OCI-LY3 (cell line): ENCODE data around the gene STK32C.

Experiments
- H2AFZ ChIP-seq: fragments of 200-600, 300-600 bp; shearing (Covaris generic); 2 replicates; pipeline ENCODE4 v1.6.0; 2014; ENCODE audit warnings: antibody characterized with exemption, low read depth, low read length
- H3K27ac ChIP-seq: fragments of 200-600, 300-600 bp; sonication (generic); 2 replicates; pipeline ENCODE4 v1.5.1; 2014; ENCODE audit warnings: mild to moderate bottlenecking, low read length, moderate library complexity, mixed read lengths
- H3K27me3 ChIP-seq: fragments of 200-600, 300-600 bp; sonication (generic); 2 replicates; pipeline ENCODE4 v1.6.1; 2014; ENCODE audit warnings: low read depth, low read length, mixed read lengths
- H3K36me3 ChIP-seq: fragments of 200-600, 300-600 bp; sonication (generic); replicated peaks from 2 replicates; pipeline ENCODE3; 2014; ENCODE audit warnings: low read depth, low read length, mixed read lengths
- H3K4me1 ChIP-seq: fragments of 300-600, 200-600 bp; sonication (generic); 2 replicates; pipeline ENCODE4 v1.6.1; 2014; ENCODE audit warnings: low read length, mixed read lengths
- H3K4me2 ChIP-seq: fragments of 200-600, 300-600 bp; sonication (generic); 2 replicates; pipeline ENCODE4 v1.6.1; 2014; ENCODE audit warnings: low read length, mixed read lengths
- H3K4me3 ChIP-seq: fragments of 300-600, 200-600 bp; sonication (generic); 2 replicates; pipeline ENCODE4 v1.5.1; 2014; ENCODE audit warnings: antibody characterized with exemption, mild to moderate bottlenecking, low read length, moderate library complexity
- H3K79me2 ChIP-seq: fragments of 300-600, 200-600 bp; shearing (Covaris generic); 2 replicates; pipeline ENCODE4 v1.6.1; 2014; ENCODE audit warnings: mild to moderate bottlenecking, low read length, mixed read lengths
- H3K9ac ChIP-seq: fragments of 300-600, 200-600 bp; shearing (Covaris generic); 2 replicates; pipeline ENCODE4 v1.6.0; 2014; ENCODE audit warnings: mild to moderate bottlenecking, low read length, moderate library complexity
- H3K9me3 ChIP-seq: fragments of 200-600, 300-600 bp; shearing (Covaris generic); 2 replicates; pipeline ENCODE4 v1.6.1; 2014; ENCODE audit warnings: low read length, mixed read lengths; ENCODE audit not compliant: insufficient read depth
- H4K20me1 ChIP-seq: fragments of 200-600, 300-600 bp; sonication (generic); 2 replicates; pipeline ENCODE4 v1.6.1; 2016; ENCODE audit warnings: low read length, mixed read lengths; ENCODE audit not compliant: insufficient read depth
- EZH2phosphoT487 ChIP-seq: fragments of 200-600 bp; shearing (Covaris generic); IDR thresholded peaks from 2 replicates; pipeline ENCODE4 v1.6.1; 2018; ENCODE audit warnings: antibody characterized with exemption, mixed run types, low read depth
- TF ChIP-seq, protein P1 (sequence below): fragments of 200-600, 300-600 bp; sonication (generic); IDR thresholded peaks from 2 replicates; pipeline ENCODE4 v1.5.1; 2014; ENCODE audit warnings: antibody characterized with exemption, low read length, low read depth

The STK32C gene

DNA sequence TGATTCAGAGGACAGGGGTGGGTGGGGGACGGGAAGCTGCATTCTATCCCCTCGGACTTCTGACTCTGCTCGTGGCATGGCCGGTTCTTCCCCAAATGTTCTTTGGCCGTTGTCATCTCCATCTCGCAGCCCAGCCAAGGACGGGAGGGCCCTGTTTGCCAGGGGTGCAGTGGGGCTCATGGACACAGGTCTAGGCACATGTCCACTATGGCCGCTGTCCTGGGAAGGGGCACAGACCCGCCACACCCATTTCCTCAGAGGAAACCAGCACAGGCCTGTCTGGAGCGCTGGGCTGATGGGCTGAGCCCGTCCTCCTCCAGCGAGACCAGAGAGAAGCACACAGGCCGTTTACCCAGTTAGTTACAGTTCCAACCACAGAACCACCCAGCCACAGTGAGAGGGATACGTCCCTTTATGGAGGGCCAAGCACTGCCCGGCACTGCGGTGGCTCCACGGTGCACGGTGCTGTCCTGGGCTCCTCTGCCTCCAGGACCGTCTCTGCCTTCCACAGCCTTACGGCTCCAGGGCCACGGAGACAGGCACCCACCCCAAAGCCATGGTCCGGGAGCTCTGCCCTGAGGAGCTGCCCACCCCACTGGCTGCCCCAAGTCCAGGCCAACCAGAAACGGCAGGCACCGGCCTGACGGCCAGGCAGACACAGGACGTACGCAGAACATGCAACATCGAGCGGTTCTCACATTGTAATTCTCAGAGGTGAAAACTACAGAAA, 100.8 kb downstream of the STK32C start:
- Histone ChIP-seq H3K79me2 (no peaks in the 10 kb centered on the region), H3K27me3 (no peaks in the 10 kb centered on the region), H3K36me3 (no peaks in the 10 kb centered on the region), H2AFZ (no peak overlapping the region), H3K9ac (no peak overlapping the region), H3K4me3 (no peak overlapping the region), H4K20me1 (no peaks in the 10 kb centered on the region), H3K4me2 (no peak overlapping the region), H3K9me3 (no peaks in the 10 kb centered on the region), H3K27ac (no peak overlapping the region), H3K4me1 (no peaks in the 10 kb centered on the region)
- TF ChIP-seq EZH2phosphoT487: no peak
- TF ChIP-seq, protein P1, sequence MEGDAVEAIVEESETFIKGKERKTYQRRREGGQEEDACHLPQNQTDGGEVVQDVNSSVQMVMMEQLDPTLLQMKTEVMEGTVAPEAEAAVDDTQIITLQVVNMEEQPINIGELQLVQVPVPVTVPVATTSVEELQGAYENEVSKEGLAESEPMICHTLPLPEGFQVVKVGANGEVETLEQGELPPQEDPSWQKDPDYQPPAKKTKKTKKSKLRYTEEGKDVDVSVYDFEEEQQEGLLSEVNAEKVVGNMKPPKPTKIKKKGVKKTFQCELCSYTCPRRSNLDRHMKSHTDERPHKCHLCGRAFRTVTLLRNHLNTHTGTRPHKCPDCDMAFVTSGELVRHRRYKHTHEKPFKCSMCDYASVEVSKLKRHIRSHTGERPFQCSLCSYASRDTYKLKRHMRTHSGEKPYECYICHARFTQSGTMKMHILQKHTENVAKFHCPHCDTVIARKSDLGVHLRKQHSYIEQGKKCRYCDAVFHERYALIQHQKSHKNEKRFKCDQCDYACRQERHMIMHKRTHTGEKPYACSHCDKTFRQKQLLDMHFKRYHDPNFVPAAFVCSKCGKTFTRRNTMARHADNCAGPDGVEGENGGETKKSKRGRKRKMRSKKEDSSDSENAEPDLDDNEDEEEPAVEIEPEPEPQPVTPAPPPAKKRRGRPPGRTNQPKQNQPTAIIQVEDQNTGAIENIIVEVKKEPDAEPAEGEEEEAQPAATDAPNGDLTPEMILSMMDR: no peak

GRCh38 chr10:132206377-132206745, 101.4 kb downstream of the STK32C start:
- Histone ChIP-seq H3K27ac (no peak overlapping the region), H3K4me3 (no peak overlapping the region), H3K9me3 (no peaks in the 10 kb centered on the region), H3K79me2 (no peaks in the 10 kb centered on the region), H4K20me1 (no peaks in the 10 kb centered on the region), H3K4me1 (no peaks in the 10 kb centered on the region), H3K9ac (no peak overlapping the region), H2AFZ (no peak overlapping the region), H3K36me3 (no peaks in the 10 kb centered on the region), H3K4me2 (no peak overlapping the region), H3K27me3 (no peaks in the 10 kb centered on the region)
- TF ChIP-seq, protein P1: no peak
- TF ChIP-seq EZH2phosphoT487: no peak

DNA sequence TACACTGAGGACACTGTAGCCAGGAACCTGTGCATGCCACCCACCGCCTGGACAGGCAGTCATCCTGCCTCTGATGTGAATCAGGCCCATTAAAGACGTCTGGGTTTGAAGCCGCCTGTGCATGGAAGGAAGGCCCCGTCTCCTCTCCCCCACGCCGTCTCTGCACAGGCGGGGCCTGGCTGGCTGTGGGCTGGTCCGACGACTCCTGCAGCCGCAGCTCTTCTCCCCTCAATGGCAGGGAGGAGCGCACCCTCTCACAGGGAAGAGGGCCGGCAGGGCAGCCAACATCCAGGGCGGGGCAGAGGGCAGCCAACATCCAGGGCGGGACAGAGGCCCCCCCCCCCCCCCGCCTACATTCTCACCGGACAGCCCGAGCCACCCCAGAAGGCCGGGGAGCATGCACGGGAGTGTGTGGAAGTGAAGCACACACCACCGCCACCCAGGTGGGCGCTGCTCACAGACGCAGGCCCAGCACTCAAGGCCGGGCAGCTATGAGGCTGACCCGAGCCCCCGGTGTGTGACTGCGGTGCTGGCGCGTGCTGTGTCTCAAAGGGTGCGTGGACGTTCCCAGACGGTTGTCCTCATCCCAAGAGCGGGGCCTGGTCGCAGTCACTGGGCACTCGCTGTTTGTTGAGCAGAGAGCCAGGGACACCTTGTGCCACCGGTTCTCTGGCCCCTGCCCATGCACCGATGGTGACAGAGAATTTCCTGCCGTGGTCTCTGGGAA, 101.9 kb downstream of the STK32C start:
- H2AFZ ChIP-seq: no peak overlapping the region
- TF ChIP-seq EZH2phosphoT487: no peak
- TF ChIP-seq, protein P1: no peak
- no peak overlapping the region for H3K27ac ChIP-seq
- no peaks in the 10 kb centered on the region for H3K27me3 ChIP-seq
- no peaks in the 10 kb centered on the region for H3K36me3 ChIP-seq
- no peak overlapping the region for H3K9ac ChIP-seq
- H3K9me3 ChIP-seq: no peaks in the 10 kb centered on the region
- H3K4me3 ChIP-seq: no peak overlapping the region
- H3K4me1 ChIP-seq: no peaks in the 10 kb centered on the region
- no peaks in the 10 kb centered on the region for H3K79me2 ChIP-seq
- no peak overlapping the region for H3K4me2 ChIP-seq
- H4K20me1 ChIP-seq: no peaks in the 10 kb centered on the region

GRCh38 chr10:132204781-132205473, 102.8 kb downstream of the STK32C start:
- H3K4me3 ChIP-seq: no peak overlapping the region
- H3K79me2 ChIP-seq: no peaks in the 10 kb centered on the region
- H3K9ac ChIP-seq: no peak overlapping the region
- no peaks in the 10 kb centered on the region for H4K20me1 ChIP-seq
- no peaks in the 10 kb centered on the region for H3K4me1 ChIP-seq
- no peaks in the 10 kb centered on the region for H3K27me3 ChIP-seq
- H3K36me3 ChIP-seq: no peaks in the 10 kb centered on the region
- TF ChIP-seq, protein P1: 0 out of 2 replicates have a peak, but pooled peaks have one; percentile 10
- no peak for TF ChIP-seq EZH2phosphoT487
- H3K27ac ChIP-seq: no peak overlapping the region
- H3K4me2 ChIP-seq: no peak overlapping the region
- no peaks in the 10 kb centered on the region for H3K9me3 ChIP-seq
- H2AFZ ChIP-seq: no peak overlapping the region
